ENCODE results near the gene STXBP1. TPM values are rescaled to one million over a fixed set of nuclear protein-coding genes. Genes with fewer than 3 reads are reported as not detected.

The STXBP1 gene
- total and polyA plus RNA-seq, 2 of the 8 experiments (the other 6 are each of a cell fraction or from before 2014, with no cell fraction given): 11.5 to 60.9 TPM

DNA sequence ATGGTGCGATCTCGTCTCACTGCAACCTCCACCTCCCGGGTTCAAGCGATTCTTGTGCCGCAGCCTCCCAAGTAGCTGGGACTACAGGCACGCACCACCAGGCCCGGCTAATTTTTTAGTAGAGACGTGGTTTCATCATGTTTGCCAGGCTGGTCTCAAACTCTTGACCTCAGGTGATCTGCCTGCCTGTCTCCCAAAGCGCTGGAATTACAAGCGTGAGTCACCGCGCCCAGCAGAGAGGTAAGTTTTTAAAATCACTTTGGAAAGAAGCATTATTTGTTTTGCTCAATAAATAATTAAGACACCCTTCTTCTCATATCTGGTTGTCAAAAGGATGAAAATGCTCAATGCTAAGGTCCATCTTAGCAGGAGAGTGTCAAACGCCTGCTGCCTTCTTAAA is 48.5 kb upstream of the STXBP1 start:
- H3K36me3 ChIP-seq (ENCODE audit: control insufficient read depth in 2 of 4, insufficient read depth in 4 of 4, low read length in 3 of 4): no peaks in the 10 kb centered on the region
- H3K79me1 ChIP-seq (ENCODE audit: low read depth, low read length): peaks cover 28% of the 10 kb centered on the region
- no peak overlapping the region for H3K4ac ChIP-seq (replicated peaks; ENCODE audit: insufficient read length, low read depth, low read length)
- no peak overlapping the region for H3K4me3 ChIP-seq (ENCODE audit: extremely low read depth in 1 of 4, insufficient read depth in 2 of 4, low read depth in 3 of 4, low read length in 4 of 4)
- peaks cover 5 to 23% of the 10 kb centered on the region in 2 experiments for H4K20me1 ChIP-seq (replicated peaks in 1 of 2; ENCODE audit: control insufficient read depth in 1 of 2, insufficient read depth in 2 of 2, low read length in 2 of 2)
- no peak overlapping the region; the same call in 1 of the 2 replicates for H2BK5ac ChIP-seq (ENCODE audit: low read depth, low read length)
- WGBS, 2 experiments (ENCODE audit: extremely low coverage in 1 of 2, insufficient coverage in 1 of 2, insufficient read length in 1 of 2, insufficient replicate concordance in 2 of 2, low coverage in 1 of 2, low lambda C conversion rate in 2 of 2, missing lambda C conversion rate in 1 of 2): 95% methylated on average over 13 of the region's 13 CpGs; no CpG with 5 or more reads in 1 of the 2 experiments
- no peak overlapping the region for H2BK20ac ChIP-seq (ENCODE audit: low read length)
- peaks cover 0 to 71% of the 10 kb centered on the region in 2 experiments; a peak in 2 of 4 replicates for H3K79me2 ChIP-seq (ENCODE audit: control insufficient read depth in 1 of 2, insufficient read depth in 2 of 2, low read length in 2 of 2)
- H2BK120ac ChIP-seq (replicated peaks; ENCODE audit: low read depth, low read length): no peak overlapping the region
- no peak for DNase-seq (ENCODE audit: low read depth in 1 of 2, low spot score in 2 of 2)
- no peak overlapping the region for H3K18ac ChIP-seq (ENCODE audit: extremely low read depth, low read length)
- H3K9me3 ChIP-seq (ENCODE audit: insufficient read depth in 2 of 2, low read depth in 1 of 2, low read length in 1 of 2): no peaks in the 10 kb centered on the region
- no peak overlapping the region for H2BK15ac ChIP-seq (ENCODE audit: low read length)
- H3K27me3 ChIP-seq (replicated peaks in 1 of 4; ENCODE audit: control insufficient read depth in 3 of 4, extremely low read depth in 1 of 4, insufficient read depth in 3 of 4, low read length in 3 of 4): peaks cover 0 to 5% (median 2%) of the 10 kb centered on the region in 4 experiments; a peak in 3 of 7 replicates
- H3K4me2 ChIP-seq (ENCODE audit: insufficient read depth in 1 of 2, low read depth in 2 of 2, low read length in 2 of 2): no peak overlapping the region
- no peak overlapping the region for H2AFZ ChIP-seq (ENCODE audit: low read length)
- ChIA-PET CTCF (ENCODE audit: partially characterized antibody) (interaction anchor here (0.7 to 0.9 kb wide), 2 partner anchors 32 to 699 kb away, joined by 3 read pairs; no protein-coding TSS in a partner anchor), POLR2A (ENCODE audit: partially characterized antibody) (no interaction called here)
- H2BK12ac ChIP-seq (ENCODE audit: low read depth, low read length): no peak overlapping the region
- H4K8ac ChIP-seq (ENCODE audit: extremely low read depth, insufficient read depth, low read length): no peak overlapping the region
- no peak overlapping the region for H4K5ac ChIP-seq (ENCODE audit: insufficient read length, low read depth, low read length)
- no peak overlapping the region for H3K56ac ChIP-seq (replicated peaks; ENCODE audit: insufficient read length, low read depth, low read length)
- no peak overlapping the region for H3K14ac ChIP-seq (ENCODE audit: insufficient read length)
- no peak overlapping the region for H4K91ac ChIP-seq (replicated peaks; ENCODE audit: insufficient read length, low read length)
- peaks cover 11% of the 10 kb centered on the region; the same call in 1 of the 2 replicates for H3K23me2 ChIP-seq (ENCODE audit: low read depth, low read length)
- H2AK5ac ChIP-seq (ENCODE audit: low read depth, low read length): no peak overlapping the region
- peaks cover 5 to 24% (median 18%) of the 10 kb centered on the region in 4 experiments for H3K4me1 ChIP-seq (replicated peaks in 1 of 4; ENCODE audit: control insufficient read depth in 3 of 4, insufficient read depth in 4 of 4, low read length in 3 of 4)
- FAIRE-seq: no peak
- no peak overlapping the region for H3K23ac ChIP-seq (ENCODE audit: insufficient read length)
- H3K9ac ChIP-seq (replicated peaks in 1 of 4; ENCODE audit: extremely low read depth in 1 of 4, low read depth in 3 of 4, low read length in 3 of 4): no peak overlapping the region
- no peak overlapping the region for H3K27ac ChIP-seq (ENCODE audit: low read depth, low read length)
- TF ChIP-seq GTF2F1 (IDR thresholded peaks at IDR 0.05; ENCODE audit: borderline replicate concordance, low read depth, low read length) (no peak), KDM5A (IDR thresholded peaks at IDR 0.05; ENCODE audit: low read length) (no peak), JUND (IDR thresholded peaks at IDR 0.05; ENCODE audit: low read length) (no peak), POU5F1 (IDR thresholded peaks at IDR 0.05; ENCODE audit: low read depth, low read length) (no peak), RNF2 (IDR thresholded peaks at IDR 0.05; ENCODE audit: borderline replicate concordance, low read depth, low read length, missing control alignments, poor library complexity, severe bottlenecking) (no peak), HDAC6 (IDR thresholded peaks at IDR 0.05; ENCODE audit: low read depth, low read length) (no peak), KDM4A (IDR thresholded peaks at IDR 0.05; ENCODE audit: low read depth, low read length, severe bottlenecking) (no peak), CTBP2 (IDR thresholded peaks at IDR 0.05; ENCODE audit: borderline replicate concordance, insufficient read depth, insufficient read length, low read length) (no peak), SIN3A (conservative IDR thresholded peaks at IDR 0.05 in 1 of 2, IDR thresholded peaks at IDR 0.05 in 1 of 2; ENCODE audit: low read depth in 1 of 2, low read length in 2 of 2) (no peak), NANOG (IDR thresholded peaks at IDR 0.05; ENCODE audit: insufficient read depth, low read depth, low read length, poor library complexity, severe bottlenecking) (no peak)
- TF ChIP-seq, protein P1, sequence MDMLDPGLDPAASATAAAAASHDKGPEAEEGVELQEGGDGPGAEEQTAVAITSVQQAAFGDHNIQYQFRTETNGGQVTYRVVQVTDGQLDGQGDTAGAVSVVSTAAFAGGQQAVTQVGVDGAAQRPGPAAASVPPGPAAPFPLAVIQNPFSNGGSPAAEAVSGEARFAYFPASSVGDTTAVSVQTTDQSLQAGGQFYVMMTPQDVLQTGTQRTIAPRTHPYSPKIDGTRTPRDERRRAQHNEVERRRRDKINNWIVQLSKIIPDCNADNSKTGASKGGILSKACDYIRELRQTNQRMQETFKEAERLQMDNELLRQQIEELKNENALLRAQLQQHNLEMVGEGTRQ (IDR thresholded peaks at IDR 0.05; ENCODE audit: low read length): no peak
